Chondrocyte (in vitro differentiated cells): ENCODE measurements around the gene B4GALT5. TPM values are rescaled to one million over a fixed set of nuclear protein-coding genes. Genes with fewer than 3 reads are reported as not detected.

Experiments used
- DNase-seq: peaks from one replicate; pipeline ENCODE4 v3.0.0; 2021; ENCODE audit warnings: mixed read lengths, low spot score
- H3K27ac Mint-ChIP-seq: one replicate; pipeline ENCODE4 v1.8.0; 2021; ENCODE audit warnings: mild to moderate bottlenecking, moderate library complexity, mixed read lengths; ENCODE audit not compliant: unreplicated experiment
- H3K27me3 Mint-ChIP-seq: 2 replicates; pipeline ENCODE4 v1.8.0; 2021; ENCODE audit warnings: low read depth, mixed read lengths
- H3K36me3 Mint-ChIP-seq: 2 replicates; pipeline ENCODE4 v1.8.0; 2021; ENCODE audit warnings: low read depth, mixed read lengths
- H3K4me1 Mint-ChIP-seq: 2 replicates; pipeline ENCODE4 v1.8.0; 2021; ENCODE audit warnings: low read depth, mild to moderate bottlenecking, mixed read lengths
- H3K4me3 Mint-ChIP-seq: one replicate; pipeline ENCODE4 v1.8.0; 2021; ENCODE audit warnings: mild to moderate bottlenecking, moderate library complexity, mixed read lengths; ENCODE audit not compliant: unreplicated experiment
- H3K9me3 Mint-ChIP-seq: 2 replicates; pipeline ENCODE4 v1.8.0; 2021; ENCODE audit warnings: low read depth, mixed read lengths
- total RNA-seq: library from RNA; stranded (reverse); gene quantifications from 3 replicates; pipeline ENCODE4 v1.2.1, GENCODE V29; 2021
- TF ChIP-seq, protein P1 (sequence below): fragments of 200-600 bp; sonication (generic); IDR thresholded peaks from 2 replicates; pipeline ENCODE4 v1.5.0; 2021; ENCODE audit warnings: antibody characterized with exemption, mild to moderate bottlenecking, moderate library complexity

Gene B4GALT5
- total RNA-seq, 1 donor from 2014 or later = 56.1 TPM

DNA sequence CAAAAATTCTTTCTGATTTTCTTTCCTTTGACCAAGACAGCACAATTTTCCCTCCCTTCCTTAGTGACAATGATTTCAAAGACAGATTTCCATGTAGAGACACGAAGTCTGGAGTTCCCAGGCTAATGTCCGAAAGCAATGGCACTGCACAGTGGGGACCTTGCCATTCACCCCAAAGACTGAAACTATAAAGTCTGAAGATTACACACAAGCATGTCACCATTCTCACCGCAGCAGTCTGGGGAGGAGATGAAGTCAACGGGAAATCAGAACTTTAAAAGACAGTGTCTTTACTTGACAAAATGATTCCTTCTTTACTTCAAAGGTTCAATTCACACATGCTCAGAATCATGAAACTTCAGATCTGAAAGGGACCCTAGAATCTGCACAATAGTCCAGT, 8.3 kb downstream of the B4GALT5 start:
- H3K9me3 Mint-ChIP-seq = no peaks in the 10 kb centered on the region
- no peaks in the 10 kb centered on the region for H3K36me3 Mint-ChIP-seq
- H3K27me3 Mint-ChIP-seq = no peaks in the 10 kb centered on the region
- no peak overlapping the region for H3K4me3 Mint-ChIP-seq
- DNase-seq = no peak
- peaks cover 58% of the 10 kb centered on the region for H3K4me1 Mint-ChIP-seq
- TF ChIP-seq, protein P1, sequence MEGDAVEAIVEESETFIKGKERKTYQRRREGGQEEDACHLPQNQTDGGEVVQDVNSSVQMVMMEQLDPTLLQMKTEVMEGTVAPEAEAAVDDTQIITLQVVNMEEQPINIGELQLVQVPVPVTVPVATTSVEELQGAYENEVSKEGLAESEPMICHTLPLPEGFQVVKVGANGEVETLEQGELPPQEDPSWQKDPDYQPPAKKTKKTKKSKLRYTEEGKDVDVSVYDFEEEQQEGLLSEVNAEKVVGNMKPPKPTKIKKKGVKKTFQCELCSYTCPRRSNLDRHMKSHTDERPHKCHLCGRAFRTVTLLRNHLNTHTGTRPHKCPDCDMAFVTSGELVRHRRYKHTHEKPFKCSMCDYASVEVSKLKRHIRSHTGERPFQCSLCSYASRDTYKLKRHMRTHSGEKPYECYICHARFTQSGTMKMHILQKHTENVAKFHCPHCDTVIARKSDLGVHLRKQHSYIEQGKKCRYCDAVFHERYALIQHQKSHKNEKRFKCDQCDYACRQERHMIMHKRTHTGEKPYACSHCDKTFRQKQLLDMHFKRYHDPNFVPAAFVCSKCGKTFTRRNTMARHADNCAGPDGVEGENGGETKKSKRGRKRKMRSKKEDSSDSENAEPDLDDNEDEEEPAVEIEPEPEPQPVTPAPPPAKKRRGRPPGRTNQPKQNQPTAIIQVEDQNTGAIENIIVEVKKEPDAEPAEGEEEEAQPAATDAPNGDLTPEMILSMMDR = no peak
- peak overlapping the region; percentile 24 for H3K27ac Mint-ChIP-seq

DNA sequence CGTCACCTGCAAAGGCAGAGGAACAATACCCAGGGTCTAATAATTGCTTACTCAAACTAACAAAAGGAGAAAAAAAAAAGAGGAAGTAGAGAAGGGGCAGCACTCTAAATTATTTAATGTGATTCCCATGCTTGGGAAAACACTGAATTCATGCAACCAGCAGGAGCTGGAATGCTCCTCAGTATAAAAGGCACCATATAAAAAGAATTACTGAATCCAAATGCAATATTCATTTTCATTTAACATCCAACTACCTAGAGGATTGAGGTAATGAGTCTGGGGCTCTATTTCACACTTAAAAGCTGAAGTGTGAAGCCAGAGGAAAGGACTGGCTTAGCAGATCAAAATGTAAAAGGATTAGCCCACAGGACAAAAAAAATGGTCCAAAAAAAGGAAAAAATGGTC, 8.7 kb downstream of the B4GALT5 start:
- Mint-ChIP-seq H3K27me3 (no peaks in the 10 kb centered on the region), H3K9me3 (no peaks in the 10 kb centered on the region), H3K4me1 (peaks cover 58% of the 10 kb centered on the region), H3K36me3 (no peaks in the 10 kb centered on the region), H3K27ac (no peak overlapping the region), H3K4me3 (no peak overlapping the region)
- DNase-seq = no peak
- TF ChIP-seq, protein P1 = no peak

- no peaks in the 10 kb centered on the region for H3K9me3 Mint-ChIP-seq
- TF ChIP-seq, protein P1 = no peak
- H3K36me3 Mint-ChIP-seq = no peaks in the 10 kb centered on the region
- DNase-seq = no peak
- H3K27ac Mint-ChIP-seq = peak overlapping the region; percentile 92
- H3K4me3 Mint-ChIP-seq = no peak overlapping the region
- no peaks in the 10 kb centered on the region for H3K27me3 Mint-ChIP-seq
- H3K4me1 Mint-ChIP-seq = peaks cover 71% of the 10 kb centered on the region
Observed at GRCh38 chr20:49701916-49702315, 11.8 kb downstream of the B4GALT5 start.

GRCh38 chr20:49701241-49701790, 12.4 kb downstream of the B4GALT5 start:
- Mint-ChIP-seq H3K9me3 (no peaks in the 10 kb centered on the region), H3K36me3 (no peaks in the 10 kb centered on the region), H3K4me3 (no peak overlapping the region), H3K27me3 (no peaks in the 10 kb centered on the region), H3K4me1 (peaks cover 71% of the 10 kb centered on the region), H3K27ac (peak overlapping the region; percentile 92)
- TF ChIP-seq, protein P1 = no peak
- no peak for DNase-seq

GRCh38 chr20:49700411-49701185, 13.1 kb downstream of the B4GALT5 start:
- TF ChIP-seq, protein P1 = no peak
- Mint-ChIP-seq H3K27me3 (no peaks in the 10 kb centered on the region), H3K36me3 (no peaks in the 10 kb centered on the region), H3K4me1 (peaks cover 74% of the 10 kb centered on the region), H3K4me3 (no peak overlapping the region), H3K9me3 (no peaks in the 10 kb centered on the region), H3K27ac (peak overlapping the region; percentile 92)
- DNase-seq = no peak
